Fibroblast of skin of abdomen (primary cell): ENCODE data around the gene NDUFB2.
"Not testable (repeated sequence)": the region's sequence is repeated elsewhere in the genome, so short reads cannot be mapped to it uniquely, and the experiment has no call there.

Source experiments
- DNase-seq: peaks from one replicate; pipeline ENCODE4 v3.0.0-alpha.2; 2013

Gene NDUFB2

GRCh38 chr7:140743255-140743654, 46.7 kb downstream of the NDUFB2 start:
- DNase-seq, result not testable (repeated sequence)

GRCh38 chr7:140744005-140744404, 47.5 kb downstream of the NDUFB2 start:
- no peak for DNase-seq

GRCh38 chr7:140745266-140746058, 49.0 kb downstream of the NDUFB2 start:
- no peak for DNase-seq

- DNase-seq, result no peak
These were observed 50.2 kb downstream of the NDUFB2 start for GRCh38 chr7:140746751-140747150.

- no peak for DNase-seq
These were observed 56.0 kb downstream of the NDUFB2 start for GRCh38 chr7:140752533-140752932.

- no peak for DNase-seq
These were observed 58.0 kb downstream of the NDUFB2 start for GRCh38 chr7:140754506-140754905.
